Esophagus muscularis mucosa (tissue), 3 donors: Measurements from ENCODE around the gene SERPINE1.

ENCODE experiments used
- CTCF ChIP-seq, 3 experiments: fragments of 200-600 bp in 2 of 3; fragments of 450-650 bp in 1 of 3; sonication (generic) in 2 of 3; IDR thresholded peaks; one replicate each; pipeline ENCODE4 v1.5.1; 2017 to 2019; ENCODE audit warnings: antibody characterized with exemption in 3 of 3, mild to moderate bottlenecking in 2 of 3, moderate library complexity in 1 of 3
- POLR2A ChIP-seq: fragments of 450-650 bp; IDR thresholded peaks from one replicate; pipeline ENCODE4 v1.6.1; 2017; ENCODE audit warnings: antibody characterized with exemption, moderate library complexity, mild to moderate bottlenecking, low read depth

GRCh38 chr7:101180130-101180755, 53.3 kb downstream of the SERPINE1 start, which contains the start of gene NAT16:
- TF ChIP-seq POLR2A (no peak), CTCF (IDR thresholded peaks at IDR 0.05) (no peak)
